ENCODE measurements around the gene KPNA3.
"Not testable (repeated sequence)": the region's sequence is repeated elsewhere in the genome, so short reads cannot be mapped to it uniquely, and the experiment has no call there.

KPNA3 gene

DNA sequence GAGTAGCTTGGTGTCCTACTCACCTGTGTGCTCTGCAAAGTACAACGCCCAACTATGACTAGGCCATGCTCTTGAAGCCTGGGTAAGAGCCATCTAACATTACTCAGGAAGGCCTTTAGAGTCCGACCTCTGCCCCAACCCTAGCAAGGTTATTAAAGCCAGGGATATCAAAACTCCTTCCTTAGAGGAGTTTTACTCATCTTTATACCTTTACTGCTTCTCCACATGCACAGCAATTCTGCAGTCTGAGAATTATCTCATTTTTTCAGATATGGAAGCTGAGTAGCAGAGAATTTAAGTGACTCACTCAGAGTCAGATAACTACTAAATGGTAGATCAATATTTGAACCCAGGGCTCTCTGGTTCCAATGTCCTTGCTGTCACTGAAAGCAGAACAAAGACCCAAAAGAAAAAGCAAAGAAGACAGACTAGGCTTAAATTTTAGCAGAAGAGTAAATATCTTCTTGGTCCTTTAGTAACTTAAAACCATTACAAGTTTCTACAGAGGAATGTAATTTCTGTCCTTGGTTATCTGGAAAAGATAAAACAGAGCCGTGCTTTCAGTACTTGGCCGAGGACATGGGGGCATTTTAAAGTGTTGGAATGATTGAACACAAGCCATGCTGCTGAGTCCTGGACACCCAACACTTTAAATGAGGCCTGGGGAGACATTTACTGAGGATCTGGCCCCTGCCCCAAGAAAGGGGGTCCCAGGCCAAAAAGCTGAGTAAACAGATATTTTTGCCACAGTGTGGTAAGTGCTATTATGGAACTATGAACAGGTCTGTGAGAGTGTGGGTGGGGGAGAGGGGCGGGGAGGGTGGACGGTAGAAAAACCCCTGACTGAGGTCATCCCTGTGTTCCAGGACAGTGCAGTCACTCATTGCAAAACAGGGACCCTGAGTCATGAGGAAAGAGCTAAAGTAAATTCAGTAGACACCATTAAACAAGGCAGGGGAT lies 18.4 kb upstream of the KPNA3 start:
- Histone ChIP-seq H3K27ac (ENCODE audit: low read depth, low read length) (no peak overlapping the region), H4K20me1 (ENCODE audit: control insufficient read depth, insufficient read depth, low read depth, low read length) (no peaks in the 10 kb centered on the region), H3K79me2 (ENCODE audit: control insufficient read depth, low read length) (no peaks in the 10 kb centered on the region), H3K4me3 (ENCODE audit: low read length) (no peak overlapping the region), H3K27me3 (ENCODE audit: control insufficient read depth, low read length) (peaks cover 27% of the 10 kb centered on the region), H3F3A (ENCODE audit: control insufficient read depth, insufficient read depth) (no peaks in the 10 kb centered on the region), H3K36me3 (ENCODE audit: control insufficient read depth, low read length) (no peaks in the 10 kb centered on the region), H3K9me3 (ENCODE audit: control insufficient read depth, insufficient read depth, low read length) (no peaks in the 10 kb centered on the region), H3K4me2 (ENCODE audit: low read length) (no peak overlapping the region), H3K9me2 (replicated peaks; ENCODE audit: control insufficient read depth, low read length) (no peaks in the 10 kb centered on the region), H3K4me1 (ENCODE audit: control insufficient read depth, low read length) (no peaks in the 10 kb centered on the region)
- TF ChIP-seq EZH2phosphoT487 (IDR thresholded peaks at IDR 0.05; ENCODE audit: borderline replicate concordance, low read length): no peak
- TF ChIP-seq, protein P1, sequence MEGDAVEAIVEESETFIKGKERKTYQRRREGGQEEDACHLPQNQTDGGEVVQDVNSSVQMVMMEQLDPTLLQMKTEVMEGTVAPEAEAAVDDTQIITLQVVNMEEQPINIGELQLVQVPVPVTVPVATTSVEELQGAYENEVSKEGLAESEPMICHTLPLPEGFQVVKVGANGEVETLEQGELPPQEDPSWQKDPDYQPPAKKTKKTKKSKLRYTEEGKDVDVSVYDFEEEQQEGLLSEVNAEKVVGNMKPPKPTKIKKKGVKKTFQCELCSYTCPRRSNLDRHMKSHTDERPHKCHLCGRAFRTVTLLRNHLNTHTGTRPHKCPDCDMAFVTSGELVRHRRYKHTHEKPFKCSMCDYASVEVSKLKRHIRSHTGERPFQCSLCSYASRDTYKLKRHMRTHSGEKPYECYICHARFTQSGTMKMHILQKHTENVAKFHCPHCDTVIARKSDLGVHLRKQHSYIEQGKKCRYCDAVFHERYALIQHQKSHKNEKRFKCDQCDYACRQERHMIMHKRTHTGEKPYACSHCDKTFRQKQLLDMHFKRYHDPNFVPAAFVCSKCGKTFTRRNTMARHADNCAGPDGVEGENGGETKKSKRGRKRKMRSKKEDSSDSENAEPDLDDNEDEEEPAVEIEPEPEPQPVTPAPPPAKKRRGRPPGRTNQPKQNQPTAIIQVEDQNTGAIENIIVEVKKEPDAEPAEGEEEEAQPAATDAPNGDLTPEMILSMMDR (IDR thresholded peaks at IDR 0.05; ENCODE audit: low read depth, low read length, poor library complexity, severe bottlenecking): no peak

DNA sequence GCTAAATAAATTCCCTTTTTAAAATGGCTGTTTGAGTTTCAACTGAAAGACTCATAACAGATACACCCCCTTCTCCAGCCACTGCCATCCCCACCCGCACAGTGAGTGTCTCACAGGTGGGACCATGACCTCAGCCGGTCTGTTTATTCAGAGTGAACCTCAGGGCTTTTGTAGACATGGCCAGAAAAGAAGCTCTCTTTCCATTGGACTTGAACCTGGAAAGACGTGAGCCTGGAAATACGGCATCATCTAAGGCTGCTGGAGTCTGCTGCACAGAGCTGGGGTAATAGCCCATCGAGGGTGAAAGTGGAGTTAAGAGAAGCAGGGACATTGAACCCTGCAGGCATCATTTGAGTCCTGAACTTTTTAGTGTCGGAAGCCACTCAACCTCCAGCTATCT lies 15.2 kb upstream of the KPNA3 start:
- no peaks in the 10 kb centered on the region for H3K9me2 ChIP-seq (replicated peaks; ENCODE audit: control insufficient read depth, low read length)
- peaks cover 18% of the 10 kb centered on the region; the same call in 1 of the 2 replicates for H3K27me3 ChIP-seq (ENCODE audit: control insufficient read depth, low read length)
- no peaks in the 10 kb centered on the region for H3K4me1 ChIP-seq (ENCODE audit: control insufficient read depth, low read length)
- no peak overlapping the region for H3K4me3 ChIP-seq (ENCODE audit: low read length)
- no peak overlapping the region for H3K4me2 ChIP-seq (ENCODE audit: low read length)
- no peaks in the 10 kb centered on the region for H3K79me2 ChIP-seq (ENCODE audit: control insufficient read depth, low read length)
- no peaks in the 10 kb centered on the region for H3K9me3 ChIP-seq (ENCODE audit: control insufficient read depth, insufficient read depth, low read length)
- no peaks in the 10 kb centered on the region for H3K36me3 ChIP-seq (ENCODE audit: control insufficient read depth, low read length)
- H3F3A ChIP-seq (ENCODE audit: control insufficient read depth, insufficient read depth): no peaks in the 10 kb centered on the region
- no peaks in the 10 kb centered on the region for H4K20me1 ChIP-seq (ENCODE audit: control insufficient read depth, insufficient read depth, low read depth, low read length)
- TF ChIP-seq EZH2phosphoT487 (IDR thresholded peaks at IDR 0.05; ENCODE audit: borderline replicate concordance, low read length): no peak
- TF ChIP-seq, protein P1 (IDR thresholded peaks at IDR 0.05; ENCODE audit: low read depth, low read length, poor library complexity, severe bottlenecking): no peak
- no peak overlapping the region for H3K27ac ChIP-seq (ENCODE audit: low read depth, low read length)

DNA sequence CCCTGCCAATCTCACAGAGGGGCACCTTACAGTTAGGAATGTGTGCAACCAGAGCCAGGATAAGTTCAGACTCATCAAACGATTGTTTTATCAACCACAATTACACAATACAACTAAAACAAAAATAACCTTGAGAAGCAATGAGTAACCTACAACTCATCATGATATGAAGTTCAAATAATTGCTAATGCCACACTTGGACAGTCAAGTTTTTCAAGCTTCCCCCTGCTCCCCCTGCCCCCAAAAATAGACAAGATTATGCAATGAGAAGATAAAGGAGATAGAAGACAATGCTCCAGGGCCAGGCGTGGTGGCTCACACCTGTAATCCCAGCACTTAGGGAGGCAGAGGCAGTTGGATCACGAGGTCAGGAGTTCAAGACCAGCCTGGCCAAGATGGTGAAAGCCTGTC lies 13.6 kb upstream of the KPNA3 start:
- Histone ChIP-seq H3K27ac (ENCODE audit: low read depth, low read length) (no peak overlapping the region), H3K36me3 (ENCODE audit: control insufficient read depth, low read length) (no peaks in the 10 kb centered on the region), H4K20me1 (ENCODE audit: control insufficient read depth, insufficient read depth, low read depth, low read length) (no peaks in the 10 kb centered on the region), H3K27me3 (ENCODE audit: control insufficient read depth, low read length) (peaks cover 15% of the 10 kb centered on the region; the same call in 1 of the 2 replicates), H3K4me2 (ENCODE audit: low read length) (no peak overlapping the region), H3K4me1 (ENCODE audit: control insufficient read depth, low read length) (no peaks in the 10 kb centered on the region), H3K79me2 (ENCODE audit: control insufficient read depth, low read length) (no peaks in the 10 kb centered on the region), H3K9me2 (replicated peaks; ENCODE audit: control insufficient read depth, low read length) (no peaks in the 10 kb centered on the region), H3K9me3 (ENCODE audit: control insufficient read depth, insufficient read depth, low read length) (no peaks in the 10 kb centered on the region), H3F3A (ENCODE audit: control insufficient read depth, insufficient read depth) (no peaks in the 10 kb centered on the region), H3K4me3 (ENCODE audit: low read length) (no peak overlapping the region)
- TF ChIP-seq EZH2phosphoT487 (IDR thresholded peaks at IDR 0.05; ENCODE audit: borderline replicate concordance, low read length): no peak
- TF ChIP-seq, protein P1 (IDR thresholded peaks at IDR 0.05; ENCODE audit: low read depth, low read length, poor library complexity, severe bottlenecking): no peak

DNA sequence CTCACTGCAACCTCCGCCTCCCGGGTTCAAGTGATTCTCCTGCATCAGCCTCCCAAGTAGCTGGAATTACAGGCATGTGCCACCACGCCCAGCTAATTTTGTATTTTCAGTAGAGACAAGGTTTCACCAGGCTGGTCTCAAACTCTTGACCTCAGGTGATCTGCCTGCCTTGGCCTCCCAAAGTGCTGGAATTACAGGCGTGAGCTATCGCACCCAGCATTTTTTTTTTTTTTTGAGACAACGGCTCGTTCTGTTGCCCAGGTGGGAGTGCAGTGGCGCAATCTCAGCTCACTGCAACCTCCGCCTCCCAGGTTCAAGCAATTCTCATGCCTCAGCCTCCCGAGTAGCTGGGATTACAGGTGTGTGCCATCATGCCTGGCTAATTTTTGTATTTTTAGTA lies 10.6 kb upstream of the KPNA3 start:
- H3K4me1 ChIP-seq (ENCODE audit: control insufficient read depth, low read length); H3K9me2 ChIP-seq (replicated peaks; ENCODE audit: control insufficient read depth, low read length); H3K27ac ChIP-seq (ENCODE audit: low read depth, low read length); H3K4me3 ChIP-seq (ENCODE audit: low read length); H3F3A ChIP-seq (ENCODE audit: control insufficient read depth, insufficient read depth); H3K4me2 ChIP-seq (ENCODE audit: low read length); H3K79me2 ChIP-seq (ENCODE audit: control insufficient read depth, low read length); H3K36me3 ChIP-seq (ENCODE audit: control insufficient read depth, low read length); H4K20me1 ChIP-seq (ENCODE audit: control insufficient read depth, insufficient read depth, low read depth, low read length); H3K9me3 ChIP-seq (ENCODE audit: control insufficient read depth, insufficient read depth, low read length): not testable (repeated sequence)
- peaks cover 14% of the 10 kb centered on the region; the same call in 1 of the 2 replicates for H3K27me3 ChIP-seq (ENCODE audit: control insufficient read depth, low read length)
